ENCODE data around the gene RBM17. TPM values are rescaled to one million over a fixed set of nuclear protein-coding genes. Genes with fewer than 3 reads are reported as not detected.
A peak's percentile ranks its signal among the peaks of the same experiment; 100 is the strongest.
"Not testable (repeated sequence)": the region's sequence is repeated elsewhere in the genome, so short reads cannot be mapped to it uniquely, and the experiment has no call there.

Gene RBM17
- total RNA-seq, 1 donor from 2014 or later = 31.5 TPM

DNA sequence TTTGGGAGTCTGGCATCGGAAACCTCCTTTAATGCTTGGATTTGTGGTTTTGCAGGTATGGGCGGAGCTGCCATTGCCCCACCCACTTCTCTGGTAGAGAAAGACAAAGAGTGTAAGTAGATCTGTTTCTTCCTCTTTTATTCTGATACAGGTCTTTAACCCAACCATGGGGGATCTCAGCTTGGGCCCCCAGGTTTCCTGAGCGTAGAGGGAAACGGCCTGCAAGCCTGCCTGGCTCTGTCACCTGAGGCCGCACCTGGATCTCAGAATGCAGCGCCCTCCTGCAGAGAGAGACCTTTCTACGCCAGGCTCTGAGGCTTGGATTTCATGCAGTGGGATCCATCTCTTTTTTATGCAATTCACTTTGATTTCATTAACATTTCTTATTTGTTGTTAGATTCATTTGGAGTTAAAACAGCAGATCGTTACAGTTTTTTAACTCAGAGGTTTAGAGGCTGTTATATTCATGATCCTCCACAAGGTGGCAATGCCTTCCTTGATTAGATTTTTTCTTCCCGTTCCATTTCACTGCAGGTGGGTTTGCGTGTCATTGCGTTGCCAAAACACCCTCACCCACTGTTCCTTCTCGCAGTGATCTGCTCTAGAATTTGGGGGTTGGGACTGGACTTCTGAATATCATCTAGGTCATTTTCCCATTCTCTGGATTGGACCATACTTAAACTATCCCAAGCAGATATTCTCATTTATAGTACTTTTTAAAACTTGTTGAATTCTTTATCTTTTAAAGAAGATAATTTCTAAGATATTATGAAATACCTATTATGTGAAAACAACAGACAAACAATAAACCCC is 20.0 kb downstream of the RBM17 start:
- peak; percentile 38 for DNase-seq (ENCODE audit: low spot score)

GRCh38 chr10:6109444-6109775 is 20.6 kb downstream of the RBM17 start:
- no peak for DNase-seq (ENCODE audit: low spot score)

- DNase-seq (ENCODE audit: low spot score) = no peak
Observed at GRCh38 chr10:6110136-6110535, 21.3 kb downstream of the RBM17 start.

GRCh38 chr10:6112893-6113292 is 24.1 kb downstream of the RBM17 start:
- DNase-seq (ENCODE audit: low spot score) = no peak

DNA sequence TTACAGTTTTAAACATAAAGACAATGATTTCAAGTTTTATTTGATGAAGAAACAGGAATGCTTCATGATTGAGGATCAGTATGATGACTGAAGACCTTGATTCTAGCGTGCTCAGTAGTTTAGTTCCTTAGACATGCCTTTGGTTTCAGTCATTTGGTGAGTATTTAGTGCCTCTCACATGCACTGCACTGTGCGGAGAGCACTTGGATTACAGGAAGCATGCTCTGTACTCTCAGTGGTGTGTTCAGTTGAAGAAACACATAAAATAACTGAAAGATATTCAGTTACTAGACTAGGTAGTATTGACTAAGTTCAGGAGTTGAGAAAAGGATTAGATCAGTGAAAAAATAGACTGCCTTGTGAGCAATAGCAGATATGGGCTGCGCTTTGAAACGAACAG is 25.5 kb downstream of the RBM17 start:
- DNase-seq (ENCODE audit: low spot score) = no peak

- DNase-seq (ENCODE audit: low spot score) = no peak
Observed at GRCh38 chr10:6114805-6115341, 26.0 kb downstream of the RBM17 start.

GRCh38 chr10:6115411-6115810 is 26.6 kb downstream of the RBM17 start:
- no peak for DNase-seq (ENCODE audit: low spot score)

DNA sequence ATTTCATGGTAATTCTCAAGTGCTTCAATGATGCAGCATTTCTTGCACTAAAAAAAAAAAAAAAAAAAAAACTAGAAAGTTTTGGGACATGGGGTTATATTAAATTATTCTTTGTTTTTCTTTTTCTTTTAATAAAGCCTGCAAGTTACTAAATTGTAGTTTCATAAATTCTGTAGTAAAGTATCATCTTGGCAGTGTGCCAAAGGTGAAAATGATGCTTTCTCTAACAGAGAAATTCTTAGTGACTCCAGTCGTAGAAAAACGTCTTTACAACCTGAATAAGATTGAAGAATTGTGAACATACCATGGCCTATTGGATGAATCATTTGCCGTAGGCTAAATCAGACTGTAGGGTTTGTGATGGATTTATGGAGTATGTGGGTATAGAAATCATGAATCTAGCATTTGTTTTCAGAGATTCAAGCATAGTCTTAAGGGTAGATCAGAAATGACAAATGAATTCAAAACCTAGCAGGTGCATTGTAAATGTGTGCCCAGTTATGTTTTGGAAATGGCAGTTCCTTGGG is 27.1 kb downstream of the RBM17 start:
- DNase-seq (ENCODE audit: low spot score) = peak; percentile 17

DNA sequence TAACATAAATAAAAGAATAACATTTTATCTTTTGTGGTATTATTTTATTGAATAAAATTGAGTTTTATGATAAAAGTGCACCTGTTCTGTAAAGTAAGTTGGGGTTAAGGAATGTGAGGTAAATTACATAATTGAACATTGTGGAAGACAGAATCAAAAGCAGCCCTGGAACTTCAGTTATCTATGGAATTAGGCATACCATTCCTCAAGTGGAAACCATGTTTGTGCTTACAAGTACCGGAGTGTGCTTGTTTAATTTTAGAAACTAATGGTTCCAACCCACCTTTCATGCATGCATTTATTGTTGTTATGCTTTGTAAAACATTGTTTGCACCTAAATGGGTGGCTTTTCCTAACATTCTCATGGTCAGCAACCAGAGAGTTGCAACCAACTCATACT is 28.0 kb downstream of the RBM17 start:
- no peak for DNase-seq (ENCODE audit: low spot score)

DNA sequence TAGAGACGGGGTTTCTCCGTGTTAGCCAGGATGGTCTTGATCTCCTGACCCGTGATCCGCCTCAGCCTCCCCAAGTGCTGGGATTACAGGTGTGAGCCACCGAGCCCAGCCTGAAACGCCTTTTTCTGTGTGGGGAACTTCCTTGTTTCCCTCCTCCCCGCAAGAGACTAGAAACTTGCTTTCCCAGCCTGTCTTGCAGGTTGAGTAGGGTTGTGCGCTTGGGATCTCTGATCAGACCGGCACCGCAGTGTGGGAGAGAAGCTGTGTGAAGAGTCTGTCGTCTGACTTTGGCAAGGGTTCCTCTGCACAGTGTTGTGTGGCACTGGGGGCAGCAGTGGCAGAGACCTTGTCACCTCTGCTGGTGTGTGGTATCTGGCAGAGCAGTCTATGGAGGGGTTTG is 28.9 kb downstream of the RBM17 start:
- no peak for DNase-seq (ENCODE audit: low spot score)

GRCh38 chr10:6119423-6119822 is 30.6 kb downstream of the RBM17 start:
- DNase-seq (ENCODE audit: low spot score) = peak; percentile 27

DNA sequence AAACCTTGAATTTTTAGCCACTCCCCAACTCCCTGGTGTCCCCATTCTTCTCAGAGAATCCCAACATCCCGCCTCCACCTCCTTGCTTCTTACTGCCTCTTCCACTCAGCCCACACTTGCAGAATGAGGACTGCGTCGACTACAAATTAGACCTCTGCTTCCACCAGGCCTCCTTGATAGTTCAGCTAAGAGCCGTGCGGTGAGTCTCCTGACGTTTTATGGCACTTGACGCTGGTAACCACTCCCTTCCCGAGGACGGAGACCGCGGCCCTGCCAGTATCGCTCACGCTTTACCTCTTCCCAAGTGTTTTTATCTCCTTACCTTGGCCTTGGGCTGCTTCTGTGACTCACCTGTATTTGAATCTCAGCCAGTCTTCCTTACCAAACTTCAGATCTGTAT is 31.1 kb downstream of the RBM17 start:
- no peak for DNase-seq (ENCODE audit: low spot score)

- DNase-seq (ENCODE audit: low spot score) = no peak
Observed at GRCh38 chr10:6120691-6121090, 31.9 kb downstream of the RBM17 start.

DNA sequence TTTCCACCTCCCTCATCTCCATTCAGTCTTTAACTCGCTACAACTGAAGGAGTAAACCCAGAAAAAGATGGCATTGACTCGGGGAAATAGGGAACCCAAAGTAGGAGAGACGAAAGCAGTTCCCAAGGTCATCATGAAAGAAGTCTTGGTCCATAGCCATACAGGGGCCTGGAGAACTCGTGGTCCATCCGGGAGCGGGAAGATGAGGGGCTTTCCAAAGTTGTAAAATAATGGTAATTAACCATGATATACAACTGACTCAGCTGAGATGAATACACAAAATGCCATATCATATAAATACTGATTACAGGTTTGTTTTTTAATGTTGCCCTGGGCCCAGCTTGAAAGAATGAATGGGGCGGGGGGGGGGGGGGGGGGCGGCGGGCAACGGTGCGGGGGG is 32.3 kb downstream of the RBM17 start:
- no peak for DNase-seq (ENCODE audit: low spot score)

DNA sequence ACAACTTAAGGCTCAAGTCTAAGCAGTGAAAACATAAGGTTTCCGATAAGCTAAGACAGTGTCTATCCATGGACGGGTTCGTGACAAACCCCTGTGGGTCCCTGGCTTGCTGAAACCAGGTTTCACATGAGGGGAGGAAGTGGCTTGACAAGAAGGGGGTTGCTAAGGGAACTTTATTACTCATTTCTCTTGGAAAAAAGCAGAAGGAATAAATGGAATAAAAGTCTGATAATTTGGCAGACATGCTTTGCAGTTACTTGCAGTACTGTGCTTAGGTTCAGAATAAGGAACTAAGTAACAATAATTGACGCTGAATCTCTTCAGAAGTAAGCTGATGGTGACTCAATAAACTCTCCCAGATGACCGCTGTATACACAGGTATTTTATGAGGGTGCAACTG is 34.7 kb downstream of the RBM17 start:
- peak; percentile 30 for DNase-seq (ENCODE audit: low spot score)

DNA sequence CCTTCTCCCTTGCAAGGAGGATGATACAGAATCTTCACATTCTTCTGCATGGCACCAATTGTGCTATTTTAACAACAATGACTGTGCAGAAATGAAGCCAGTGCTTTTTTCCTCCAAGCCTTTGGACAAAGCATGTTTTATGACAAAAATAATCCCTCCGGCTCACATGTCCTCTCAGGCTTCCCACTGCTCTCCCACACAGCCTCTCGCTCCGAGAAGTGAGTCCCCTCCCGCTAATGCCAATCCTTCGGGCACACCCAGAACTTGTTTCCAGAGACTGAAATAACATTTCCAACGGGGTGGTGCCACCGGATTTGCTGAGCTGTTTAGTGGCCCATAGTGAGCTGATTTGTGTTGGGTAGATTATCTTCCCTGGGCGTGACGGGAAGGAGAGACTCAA is 35.8 kb downstream of the RBM17 start:
- DNase-seq (ENCODE audit: low spot score) = peak; percentile 39

- not testable (repeated sequence) for DNase-seq (ENCODE audit: low spot score)
Observed at GRCh38 chr10:6127461-6127860, 38.6 kb downstream of the RBM17 start.

DNA sequence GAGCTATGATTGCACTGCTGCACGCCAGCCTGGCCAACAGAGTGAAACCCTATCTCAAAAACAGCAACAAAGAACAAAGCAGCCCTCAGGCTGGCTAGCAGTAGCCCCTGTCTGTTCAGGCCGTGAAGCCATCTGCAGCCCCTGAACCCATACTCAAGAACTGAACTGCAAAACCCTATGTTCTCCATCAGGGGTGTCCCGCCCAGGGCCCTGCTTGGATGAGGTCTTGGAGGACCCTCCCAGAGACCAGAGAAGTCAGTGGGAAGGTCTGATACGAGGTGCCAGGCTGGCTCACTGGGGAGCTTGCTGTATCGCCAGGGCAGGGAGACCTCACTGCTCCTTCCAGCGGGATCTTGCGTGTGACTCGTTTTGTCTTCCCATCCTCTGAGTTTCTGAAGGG is 39.3 kb downstream of the RBM17 start:
- no peak for DNase-seq (ENCODE audit: low spot score)

DNA sequence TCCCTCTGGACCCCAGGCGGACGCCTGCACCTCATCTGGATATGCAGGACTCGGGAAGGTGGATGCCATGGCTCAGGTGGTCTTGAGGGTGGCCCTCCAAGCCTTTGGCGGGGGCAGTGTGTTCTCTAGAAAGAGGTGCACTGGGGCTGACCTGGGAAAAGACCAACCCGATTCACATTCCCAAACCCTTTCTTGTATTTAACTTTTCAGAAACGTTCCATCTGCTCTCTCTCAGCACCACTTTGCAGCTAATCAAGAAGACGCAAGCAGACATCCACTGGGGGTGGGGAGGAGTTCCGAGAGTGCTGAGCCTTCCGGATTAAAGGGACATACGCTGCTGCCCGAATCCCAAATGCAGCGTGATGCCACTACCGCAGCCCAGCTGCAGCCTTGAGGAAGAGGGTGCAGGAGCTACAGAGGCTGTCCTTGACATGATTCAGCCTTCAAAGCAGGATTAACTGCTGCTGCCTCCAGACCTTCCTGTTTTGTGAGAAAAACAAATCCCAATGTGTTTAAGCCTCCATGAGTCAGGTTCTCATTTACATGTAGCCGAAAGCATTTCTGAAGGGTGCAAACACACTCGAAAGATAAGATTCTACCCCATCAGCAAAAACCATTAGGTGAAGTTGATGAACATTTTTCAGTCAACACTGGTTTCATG is 39.9 kb downstream of the RBM17 start:
- DNase-seq (ENCODE audit: low spot score) = peak; percentile 67

DNA sequence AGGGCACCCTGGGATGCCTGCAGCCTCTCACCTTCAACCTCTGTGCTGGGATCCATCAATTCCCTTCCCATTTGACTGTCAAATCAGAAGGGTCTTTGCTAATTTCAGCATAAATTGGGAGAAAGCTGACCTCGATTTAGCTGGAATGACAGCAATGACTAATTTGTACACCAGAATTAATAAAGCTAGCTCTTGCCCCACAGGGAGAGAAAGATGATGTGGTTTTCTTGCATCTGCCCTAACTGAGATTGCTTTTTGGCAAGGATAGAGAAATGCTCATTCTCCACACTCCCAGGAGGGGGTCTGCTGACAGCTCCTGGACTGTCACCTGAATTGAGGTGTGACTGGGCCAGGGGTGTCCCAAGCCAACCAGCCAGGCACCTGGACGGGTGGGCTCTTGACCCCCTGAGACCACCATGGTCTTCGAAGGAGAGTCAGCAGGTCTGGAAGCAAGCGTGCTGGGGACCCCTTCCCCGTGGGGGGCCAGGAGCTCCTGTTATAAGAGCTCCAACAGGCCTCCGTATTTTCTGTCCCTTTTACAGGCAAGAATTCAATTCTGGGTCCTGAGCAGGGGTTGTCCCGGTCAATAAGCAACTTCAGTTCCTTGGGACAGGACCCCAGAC is 42.1 kb downstream of the RBM17 start:
- DNase-seq (ENCODE audit: low spot score) = no peak

DNA sequence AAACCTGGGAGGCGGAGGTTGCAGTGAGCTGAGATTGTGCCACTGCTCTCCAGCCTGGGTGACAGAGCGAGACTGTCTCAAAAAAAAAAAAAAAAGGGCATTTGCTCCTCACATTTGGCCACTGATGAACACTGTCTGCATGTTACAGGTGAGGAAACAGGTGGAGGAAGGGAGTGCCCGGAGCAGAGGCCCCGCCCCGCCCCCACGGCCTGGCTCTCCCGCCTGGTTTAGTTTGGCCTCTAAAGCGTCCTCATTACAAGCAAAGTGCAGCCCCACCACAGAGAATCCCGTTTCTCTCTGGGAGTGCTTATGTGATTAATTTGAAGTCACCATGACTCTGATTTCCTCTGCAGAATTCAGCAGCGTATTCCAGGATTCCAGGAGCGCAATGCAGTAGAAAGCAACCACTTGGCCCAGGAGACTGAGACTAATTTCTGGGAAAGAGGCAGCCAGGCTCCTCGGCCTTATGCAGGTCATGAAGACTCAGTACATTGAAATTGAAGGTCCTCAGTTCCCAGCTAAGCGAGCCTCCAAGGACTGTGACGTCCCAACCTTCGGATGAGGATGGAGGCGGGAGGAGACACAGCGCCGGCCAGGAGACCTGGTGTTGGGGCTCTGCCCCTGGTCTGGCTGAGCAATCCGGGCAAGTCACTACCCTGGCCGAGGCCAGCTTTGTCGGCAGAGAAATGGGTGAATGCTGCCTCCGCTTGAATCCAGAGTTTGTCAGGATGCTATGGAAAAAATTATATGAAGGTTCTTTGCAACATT is 44.7 kb downstream of the RBM17 start:
- DNase-seq (ENCODE audit: low spot score) = no peak

Data from umbilical cord (tissue), 2 donors.